K562 (cell line): ENCODE measurements around the gene GALNT17. TPM values are rescaled to one million over a fixed set of nuclear protein-coding genes. Genes with fewer than 3 reads are reported as not detected.

ENCODE experiments used
- ATAC-seq: fragments of 200-7000 bp; cut with Tn5 transposase; 3 replicates; pipeline ENCODE4 v1.9.1; 2020; ENCODE audit warnings: moderate library complexity
- BruUV-seq: library from RNA; stranded (reverse); fragments of 400-500 nt; replicated peaks from 2 replicates; lab custom pipeline; 2021; lab: Mats Ljungman, UMichigan
- CTCF ChIA-PET: fragments of 300-600 bp; formaldehyde crosslinking; extraction: SDS; loops from one replicate; lab custom pipeline; 2021; ENCODE audit warnings: low intra/inter-chr PET ratio; lab: Yijun Ruan, JAX
- POLR2A ChIA-PET: fragments of 300-600, 350-650 bp; sonication (Branson Sonifier 250); formaldehyde crosslinking; extraction: SDS; loops from one replicate; lab custom pipeline; 2021; ENCODE audit warnings: antibody characterized with exemption, inconsistent platforms; lab: Yijun Ruan, JAX
- DNase-seq, 4 experiments: peaks; one replicate each; pipeline versions ENCODE4 v3.0.0 to v3.0.0-alpha.2; 2011 to 2018; ENCODE audit warnings: low spot score in 3 of 4, mixed read lengths in 3 of 4; ENCODE audit errors: extremely low read depth in 1 of 4
- FAIRE-seq: peaks from 2 replicates; lab custom pipeline; 2011; peaks lifted over from hg19 to GRCh38; lab: Jason Lieb, UNC
- H2AFZ ChIP-seq: 2 replicates; pipeline ENCODE4 v1.6.0; 2011; ENCODE audit warnings: low read depth, low read length, control low read depth, inconsistent platforms
- H3K27ac ChIP-seq: fragments of 200-600 bp; 3 replicates; pipeline ENCODE4 v1.8.0; 2011; ENCODE audit warnings: low read depth, mild to moderate bottlenecking, control low read depth, inconsistent platforms, low read length, moderate library complexity, mixed read lengths; ENCODE audit errors: extremely low read depth
- H3K27me3 ChIP-seq, 2 experiments: fragments of 300-600 bp in 1 of 2; 2 replicates in 1 of 2; 3 replicates in 1 of 2; pipeline versions ENCODE4 v1.6.0 to v1.8.0; 2011; ENCODE audit warnings: inconsistent platforms in 2 of 2, low read length in 2 of 2, mild to moderate bottlenecking in 1 of 2, mixed read lengths in 1 of 2, moderate library complexity in 1 of 2; ENCODE audit not compliant: control insufficient read depth in 2 of 2, insufficient read depth in 2 of 2
- H3K36me3 ChIP-seq: fragments of 300-600 bp; 3 replicates; pipeline ENCODE4 v1.8.0; 2011; ENCODE audit warnings: mild to moderate bottlenecking, low read length, inconsistent platforms; ENCODE audit not compliant: control insufficient read depth, insufficient read depth
- H3K4me1 ChIP-seq, 2 experiments: fragments of 200-600 bp in 1 of 2; replicated peaks in 1 of 2; 2 replicates in 1 of 2; 3 replicates in 1 of 2; pipeline versions ENCODE4 v1.5.1 to v1.8.0; 2011; ENCODE audit warnings: inconsistent platforms in 2 of 2, low read length in 2 of 2, mild to moderate bottlenecking in 1 of 2, mixed read lengths in 1 of 2, moderate library complexity in 1 of 2; ENCODE audit not compliant: control insufficient read depth in 2 of 2, insufficient read depth in 2 of 2
- H3K4me2 ChIP-seq: 2 replicates; pipeline ENCODE4 v1.6.1; 2011; ENCODE audit warnings: low read length, control low read depth, inconsistent platforms, mixed read lengths; ENCODE audit not compliant: insufficient read depth
- H3K4me3 ChIP-seq: fragments of 200-600 bp; sonication (generic), shearing (Covaris generic); 2 replicates; pipeline ENCODE4 v1.5.1; 2016; ENCODE audit warnings: control low read depth, inconsistent platforms
- H3K79me2 ChIP-seq: fragments of 200-600 bp; 3 replicates; pipeline ENCODE4 v1.8.0; 2011; ENCODE audit warnings: low read length, inconsistent platforms; ENCODE audit not compliant: control insufficient read depth, insufficient read depth
- H3K9ac ChIP-seq, 2 experiments: 2 replicates each; pipeline versions ENCODE4 v1.6.0 to v1.6.1; 2011; ENCODE audit warnings: low read depth in 2 of 2, low read length in 2 of 2, control low read depth in 1 of 2, inconsistent platforms in 1 of 2, mild to moderate bottlenecking in 1 of 2, mixed read lengths in 1 of 2; ENCODE audit not compliant: insufficient read depth in 1 of 2
- H3K9me1 ChIP-seq: one replicate; pipeline ENCODE4 v1.6.0; 2011; ENCODE audit warnings: inconsistent platforms, mild to moderate bottlenecking, low read length, moderate library complexity; ENCODE audit not compliant: control insufficient read depth, insufficient read depth
- H3K9me3 ChIP-seq: replicated peaks from 2 replicates; pipeline ENCODE4 v1.5.1; 2011; ENCODE audit warnings: low read depth, low read length, inconsistent platforms; ENCODE audit not compliant: control insufficient read depth, insufficient read depth
- H4K20me1 ChIP-seq: replicated peaks from 2 replicates; pipeline ENCODE4 v1.6.1; 2011; ENCODE audit warnings: low read length, inconsistent platforms, mixed read lengths; ENCODE audit not compliant: control insufficient read depth, insufficient read depth
- BRF1 ChIP-seq: IDR thresholded peaks from 3 replicates; pipeline ENCODE4 v1.6.1; 2011; ENCODE audit warnings: borderline replicate concordance, mild to moderate bottlenecking; ENCODE audit not compliant: insufficient read length; ENCODE audit errors: extremely low read depth
- KDM5B ChIP-seq: fragments of 200-600 bp; sonication (generic); IDR thresholded peaks from 2 replicates; pipeline ENCODE4 v1.6.1; 2012; ENCODE audit warnings: low read depth, mild to moderate bottlenecking, moderate library complexity, low read length, control low read depth, inconsistent platforms; ENCODE audit not compliant: insufficient replicate concordance
- RBM14 ChIP-seq: fragments of 200-400 bp; formaldehyde crosslinking; IDR thresholded peaks from 2 replicates; pipeline ENCODE4 v1.6.1; 2018; ENCODE audit warnings: low read depth, mild to moderate bottlenecking, low read length, moderate library complexity, borderline replicate concordance; ENCODE audit not compliant: insufficient read depth
- WGBS: fragments of 100-300 bp; shearing (Covaris generic); methylation state at CpG from one replicate; pipeline ENCODE4 v1.1.6; 2016; ENCODE audit warnings: low coverage, mixed read lengths; ENCODE audit not compliant: insufficient coverage; ENCODE audit errors: missing lambda C conversion rate; 5-methylcytosine and 5-hydroxymethylcytosine counted together
- in situ Hi-C: fragments of 300-500 bp; cut with MboI; formaldehyde crosslinking; loops from 4 replicates; pipeline ENCODE4 v1.15.0; 2018; ENCODE audit warnings: inconsistent platforms, mixed read lengths
- intact Hi-C: fragments of 100-400 bp; cut with micrococcal nuclease; formaldehyde crosslinking; loops from 2 replicates; pipeline ENCODE4 v1.14.2; 2022
- polyA plus RNA-seq, 8 experiments: library from polyadenylated mRNA; depleted of rRNA in 4 of 8; stranded (reverse) in 5 of 8; unstranded in 3 of 8; fragments of >200 nt; fragmentation: Nextera tagmentation in 2 of 8; fragmentation: Illumina TruSeq in 1 of 8; extraction: Ambion mirVana in 2 of 8; extraction: Trizol in 1 of 8; gene quantifications; 2 replicates each; pipeline versions ENCODE4 v1.2.1 to v1.2.3, GENCODE V29; 2011 to 2014; ENCODE audit warnings: inconsistent platforms in 1 of 8, missing spikeins in 1 of 8
- total RNA-seq, 7 experiments: library from RNA; depleted of rRNA in 6 of 7; stranded (reverse); fragments of >200 nt in 6 of 7; fragmentation: Illumina TruSeq in 2 of 7; extraction: Trizol in 2 of 7; gene quantifications; 2 replicates each; pipeline versions ENCODE4 v1.2.1 to v1.2.3, GENCODE V29; 2011 to 2021; ENCODE audit warnings: low replicate concordance in 1 of 7
- TF ChIP-seq, protein P1 (sequence below): fragments of 450-650 bp; formaldehyde crosslinking; IDR thresholded peaks from 2 replicates; pipeline ENCODE4 v1.4.0; 2020; ENCODE audit warnings: mild to moderate bottlenecking, moderate library complexity

The GALNT17 gene
- total and polyA plus RNA-seq, 9 of the 15 experiments (the other 6 are each of a cell fraction or from before 2014, with no cell fraction given), result not detected

DNA sequence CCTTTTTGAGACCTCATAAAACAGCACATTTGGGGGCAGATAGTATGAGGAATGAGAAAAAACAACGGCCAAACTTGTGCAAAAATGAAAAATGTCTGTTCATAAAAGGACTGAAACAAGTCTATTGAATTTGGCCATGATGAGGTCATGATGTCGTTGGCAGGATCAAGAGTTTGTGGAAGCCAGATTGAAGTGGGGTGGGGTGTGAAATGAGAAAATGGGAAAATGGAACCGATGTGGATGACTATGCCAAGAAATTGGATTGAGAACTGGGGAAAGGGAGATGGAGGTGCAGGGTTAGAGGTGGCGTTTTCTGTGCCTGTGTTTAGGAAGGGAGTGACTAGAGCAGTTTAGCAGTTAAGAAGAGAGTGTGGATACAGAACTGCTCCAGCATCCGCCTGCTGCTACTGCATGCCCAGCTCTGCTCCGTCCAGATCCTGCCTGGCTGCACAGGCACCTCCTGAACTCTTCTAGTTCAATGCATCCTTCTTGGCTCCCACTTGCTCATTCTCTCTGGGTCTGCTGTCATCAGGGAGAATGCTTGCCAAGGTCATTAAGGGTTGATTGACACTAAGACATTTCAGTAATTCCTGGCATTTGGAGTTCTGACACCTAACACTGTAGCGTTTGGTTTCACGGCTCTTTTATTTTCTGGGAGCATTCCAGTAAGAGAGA lies 111.9 kb downstream of the GALNT17 start:
- intact Hi-C loops (no loop called here), in situ Hi-C loops (no loop called here)
- Histone ChIP-seq H3K9ac (no peak overlapping the region), H3K4me3 (no peak overlapping the region), H3K4me2 (no peak overlapping the region), H3K9me1 (no peaks in the 10 kb centered on the region), H3K79me2 (no peaks in the 10 kb centered on the region), H3K27me3 (no peaks in the 10 kb centered on the region), H3K9me3 (no peaks in the 10 kb centered on the region), H2AFZ (no peak overlapping the region), H3K4me1 (no peaks in the 10 kb centered on the region), H3K36me3 (no peaks in the 10 kb centered on the region), H3K27ac (no peak overlapping the region), H4K20me1 (no peaks in the 10 kb centered on the region)
- POLR2A ChIA-PET, result no interaction called here
- no TSS peak for BruUV-seq
- TF ChIP-seq BRF1, result no peak
- TF ChIP-seq KDM5B, result no peak
- TF ChIP-seq, protein P1, sequence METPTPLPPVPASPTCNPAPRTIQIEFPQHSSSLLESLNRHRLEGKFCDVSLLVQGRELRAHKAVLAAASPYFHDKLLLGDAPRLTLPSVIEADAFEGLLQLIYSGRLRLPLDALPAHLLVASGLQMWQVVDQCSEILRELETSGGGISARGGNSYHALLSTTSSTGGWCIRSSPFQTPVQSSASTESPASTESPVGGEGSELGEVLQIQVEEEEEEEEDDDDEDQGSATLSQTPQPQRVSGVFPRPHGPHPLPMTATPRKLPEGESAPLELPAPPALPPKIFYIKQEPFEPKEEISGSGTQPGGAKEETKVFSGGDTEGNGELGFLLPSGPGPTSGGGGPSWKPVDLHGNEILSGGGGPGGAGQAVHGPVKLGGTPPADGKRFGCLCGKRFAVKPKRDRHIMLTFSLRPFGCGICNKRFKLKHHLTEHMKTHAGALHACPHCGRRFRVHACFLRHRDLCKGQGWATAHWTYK (CRISPR knock-in tag), result no peak
- no peak for TF ChIP-seq RBM14
- FAIRE-seq (no peak), DNase-seq (no peak), ATAC-seq (no peak)
- CTCF ChIA-PET, result no interaction called here
- 3% methylated on average over 8 of the region's 8 CpGs for WGBS
